A204.1 (cell line): ENCODE data around the gene TYMP.
"Not testable (repeated sequence)": the region's sequence is repeated elsewhere in the genome, so short reads cannot be mapped to it uniquely, and the experiment has no call there.

Experiments
- FAIRE-seq: peaks from 2 replicates; lab custom pipeline; 2012; peaks lifted over from hg19 to GRCh38; lab: Jason Lieb, UNC

The TYMP gene

GRCh38 chr22:50537765-50538164 is 8.0 kb upstream of the TYMP start:
- FAIRE-seq: no peak

GRCh38 chr22:50536226-50536625 is 6.4 kb upstream of the TYMP start:
- FAIRE-seq: no peak

GRCh38 chr22:50535113-50535512 is 5.3 kb upstream of the TYMP start:
- no peak for FAIRE-seq

GRCh38 chr22:50533856-50534711 is 4.3 kb upstream of the TYMP start:
- FAIRE-seq: not testable (repeated sequence)

- no peak for FAIRE-seq
Measured at GRCh38 chr22:50532824-50533796, 3.3 kb upstream of the TYMP start.

GRCh38 chr22:50531962-50532674 is 2.3 kb upstream of the TYMP start:
- no peak for FAIRE-seq

GRCh38 chr22:50531546-50531961 is 1.7 kb upstream of the TYMP start:
- FAIRE-seq: no peak

GRCh38 chr22:50530877-50531545 is 1.2 kb upstream of the TYMP start:
- FAIRE-seq: no peak

GRCh38 chr22:50530580-50530876 is 716 bp upstream of the TYMP start:
- no peak for FAIRE-seq

GRCh38 chr22:50529416-50529896 is 356 bp downstream of the TYMP start:
- FAIRE-seq: no peak

GRCh38 chr22:50528682-50529415 is 963 bp downstream of the TYMP start:
- no peak for FAIRE-seq

GRCh38 chr22:50527921-50528681 is 1.7 kb downstream of the TYMP start:
- FAIRE-seq: no peak

GRCh38 chr22:50526834-50527801 is 2.7 kb downstream of the TYMP start:
- no peak for FAIRE-seq

- FAIRE-seq: no peak
Measured at GRCh38 chr22:50526108-50526833, 3.5 kb downstream of the TYMP start.

GRCh38 chr22:50525858-50526107 is 4.0 kb downstream of the TYMP start:
- FAIRE-seq: no peak

GRCh38 chr22:50525104-50525857 is 4.5 kb downstream of the TYMP start, which contains the start of gene SCO2:
Gene SCO2, minus strand, starts transcription at chr22:50525598. Its CDS starts 1,187 bp downstream, at chr22:50524411.
- peak; percentile 16 for FAIRE-seq

- no peak for FAIRE-seq
Measured at GRCh38 chr22:50524676-50525103, 5.1 kb downstream of the TYMP start.
